ENCODE measurements around the gene EVC2.

DNA sequence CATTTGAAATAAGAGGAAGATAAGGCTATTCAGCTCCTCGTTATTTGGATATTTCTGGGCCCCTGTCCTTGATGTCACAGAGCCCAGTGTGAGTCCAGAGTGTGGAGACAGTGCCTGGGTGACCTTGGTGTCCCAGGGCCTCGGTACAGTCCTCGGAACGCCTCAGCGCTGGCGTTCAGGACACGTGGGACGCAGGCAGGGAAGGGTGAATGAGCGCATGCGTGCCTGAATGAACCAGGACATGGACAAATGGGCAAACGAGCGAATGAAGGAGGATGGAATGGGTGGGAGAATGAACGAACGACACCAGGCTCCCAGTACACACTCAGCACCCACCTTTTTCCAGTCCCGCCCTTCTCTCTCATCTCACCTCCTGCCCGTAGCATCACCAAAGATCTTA is 46.8 kb upstream of the EVC2 start:
- TF ChIP-seq POLR2A (IDR thresholded peaks at IDR 0.05), result no peak
- TF ChIP-seq, protein P1, sequence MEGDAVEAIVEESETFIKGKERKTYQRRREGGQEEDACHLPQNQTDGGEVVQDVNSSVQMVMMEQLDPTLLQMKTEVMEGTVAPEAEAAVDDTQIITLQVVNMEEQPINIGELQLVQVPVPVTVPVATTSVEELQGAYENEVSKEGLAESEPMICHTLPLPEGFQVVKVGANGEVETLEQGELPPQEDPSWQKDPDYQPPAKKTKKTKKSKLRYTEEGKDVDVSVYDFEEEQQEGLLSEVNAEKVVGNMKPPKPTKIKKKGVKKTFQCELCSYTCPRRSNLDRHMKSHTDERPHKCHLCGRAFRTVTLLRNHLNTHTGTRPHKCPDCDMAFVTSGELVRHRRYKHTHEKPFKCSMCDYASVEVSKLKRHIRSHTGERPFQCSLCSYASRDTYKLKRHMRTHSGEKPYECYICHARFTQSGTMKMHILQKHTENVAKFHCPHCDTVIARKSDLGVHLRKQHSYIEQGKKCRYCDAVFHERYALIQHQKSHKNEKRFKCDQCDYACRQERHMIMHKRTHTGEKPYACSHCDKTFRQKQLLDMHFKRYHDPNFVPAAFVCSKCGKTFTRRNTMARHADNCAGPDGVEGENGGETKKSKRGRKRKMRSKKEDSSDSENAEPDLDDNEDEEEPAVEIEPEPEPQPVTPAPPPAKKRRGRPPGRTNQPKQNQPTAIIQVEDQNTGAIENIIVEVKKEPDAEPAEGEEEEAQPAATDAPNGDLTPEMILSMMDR (IDR thresholded peaks at IDR 0.05), result no peak
